CD4-positive, alpha-beta T cell (primary cell): ENCODE data around the gene RAE1. TPM values are rescaled to one million over a fixed set of nuclear protein-coding genes. Genes with fewer than 3 reads are reported as not detected.

Experiments used
- ATAC-seq: fragments of 200-7000 bp; cut with Tn5 transposase; one replicate; pipeline ENCODE4 v1.10.0; 2022; ENCODE audit warnings: mild to moderate bottlenecking; ENCODE audit not compliant: poor library complexity
- CTCF ChIA-PET: fragments of 350-600 bp; sonication (Branson Sonifier 250); formaldehyde crosslinking; loops from one replicate; lab custom pipeline; 2021; ENCODE audit warnings: antibody characterized with exemption, inconsistent platforms; lab: Charles Lee
- POLR2A ChIA-PET: fragments of 350-600 bp; sonication (Branson Sonifier 250); formaldehyde crosslinking; loops from one replicate; lab custom pipeline; 2021; ENCODE audit warnings: antibody characterized with exemption, inconsistent platforms; lab: Charles Lee
- DNase-seq, 14 experiments: peaks; one replicate each; pipeline ENCODE4 v3.0.0-alpha.2; 2013 to 2020; ENCODE audit warnings: mixed read lengths in 2 of 14
- H3K27ac ChIP-seq, 2 donors: one replicate each; pipeline versions ENCODE4 v1.5.1 to v1.7.0; 2013; ENCODE audit warnings: low read length in 2 of 2, low read depth in 1 of 2, mild to moderate bottlenecking in 1 of 2
- H3K27me3 ChIP-seq, 2 experiments: 1 replicate in 1 of 2; 2 replicates in 1 of 2; pipeline versions ENCODE4 v1.6.1 to v1.7.0; 2013; ENCODE audit warnings: low read length in 2 of 2, control low read depth in 1 of 2, mild to moderate bottlenecking in 1 of 2, moderate library complexity in 1 of 2; ENCODE audit not compliant: insufficient read depth in 2 of 2, control insufficient read depth in 1 of 2
- H3K36me3 ChIP-seq: one replicate; pipeline ENCODE4 v1.6.1; 2013; ENCODE audit warnings: low read length, control low read depth; ENCODE audit not compliant: insufficient read depth
- H3K4me1 ChIP-seq: one replicate; pipeline ENCODE4 v1.6.1; 2013; ENCODE audit warnings: low read length, control low read depth; ENCODE audit not compliant: insufficient read depth
- H3K4me3 ChIP-seq: one replicate; pipeline ENCODE4 v1.5.1; 2013; ENCODE audit warnings: mild to moderate bottlenecking, low read length, moderate library complexity
- H3K9me3 ChIP-seq, 2 experiments: 1 replicate in 1 of 2; 2 replicates in 1 of 2; pipeline versions ENCODE4 v1.6.1 to v1.7.0; 2013; ENCODE audit warnings: low read length in 2 of 2, mild to moderate bottlenecking in 2 of 2, control low read depth in 1 of 2, moderate library complexity in 1 of 2; ENCODE audit not compliant: control insufficient read depth in 1 of 2, insufficient read depth in 1 of 2
- H3K27ac Mint-ChIP-seq: one replicate; pipeline ENCODE4 v1.8.0; 2020; ENCODE audit warnings: mixed read lengths
- H3K27me3 Mint-ChIP-seq: one replicate; pipeline ENCODE4 v1.8.0; 2021; ENCODE audit warnings: mixed read lengths
- H3K36me3 Mint-ChIP-seq: one replicate; pipeline ENCODE4 v1.8.0; 2021; ENCODE audit warnings: low read depth, mixed read lengths
- H3K4me1 Mint-ChIP-seq: one replicate; pipeline ENCODE4 v1.8.0; 2021; ENCODE audit warnings: low read depth, mixed read lengths
- H3K4me3 Mint-ChIP-seq: one replicate; pipeline ENCODE4 v1.8.0; 2020; ENCODE audit warnings: mild to moderate bottlenecking, mixed read lengths
- H3K9me3 Mint-ChIP-seq: one replicate; pipeline ENCODE4 v1.8.0; 2020; ENCODE audit warnings: mixed read lengths
- CTCF ChIP-seq: fragments of 200-600 bp; IDR thresholded peaks from one replicate; pipeline ENCODE4 v1.8.0; 2022; ENCODE audit warnings: antibody characterized with exemption, mild to moderate bottlenecking
- intact Hi-C, 2 experiments: fragments of 100-400 bp; cut with DNase I in 1 of 2; cut with micrococcal nuclease in 1 of 2; formaldehyde crosslinking; loops; one replicate each; pipeline versions ENCODE4 v1.15.1 to v1.9.0; 2023 to 2025; cut with DNase I, micrococcal nuclease
- total RNA-seq, 174 experiments: library from RNA in 2 of 174; stranded (reverse) in 2 of 174; gene quantifications; one replicate each; pipeline ENCODE4 v1.2.3 and lab custom pipeline; 2021 to 2026

Gene RAE1
- total RNA-seq, 2 experiments from 2014 or later = 58.8 to 60.7 TPM

GRCh38 chr20:57313230-57313629 is 37.8 kb upstream of the RAE1 start:
- H3K27ac ChIP-seq = no peak overlapping the region
- Mint-ChIP-seq H3K36me3 (no peaks in the 10 kb centered on the region), H3K4me3 (no peak overlapping the region), H3K27me3 (peaks cover 32% of the 10 kb centered on the region), H3K4me1 (no peaks in the 10 kb centered on the region), H3K27ac (no peak overlapping the region), H3K9me3 (no peaks in the 10 kb centered on the region)
- POLR2A ChIA-PET = no interaction called here
- ATAC-seq (no peak), DNase-seq (no peak)
- intact Hi-C loops = no loop called here
- H3K27me3 ChIP-seq = peaks cover 3 to 9% of the 10 kb centered on the region in 2 experiments
- TF ChIP-seq CTCF = no peak
- no peaks in the 10 kb centered on the region for H3K4me1 ChIP-seq
- H3K36me3 ChIP-seq = no peaks in the 10 kb centered on the region
- no peak overlapping the region for H3K4me3 ChIP-seq
- H3K9me3 ChIP-seq = no peaks in the 10 kb centered on the region
- CTCF ChIA-PET = interaction anchor here (1.3 kb wide), 1 partner anchor 20 kb away, joined by 3 read pairs; no protein-coding TSS in a partner anchor

GRCh38 chr20:57313951-57314350 is 37.1 kb upstream of the RAE1 start:
- DNase-seq (no peak), ATAC-seq (no peak)
- H3K27me3 ChIP-seq = peaks cover 3 to 9% of the 10 kb centered on the region in 2 experiments
- H3K27ac ChIP-seq = no peak overlapping the region
- H3K27me3 Mint-ChIP-seq = peaks cover 38% of the 10 kb centered on the region
- H3K4me3 ChIP-seq = no peak overlapping the region
- H3K4me1 ChIP-seq = no peaks in the 10 kb centered on the region
- no peaks in the 10 kb centered on the region for H3K4me1 Mint-ChIP-seq
- no peak overlapping the region for H3K4me3 Mint-ChIP-seq
- H3K9me3 ChIP-seq = no peaks in the 10 kb centered on the region
- H3K27ac Mint-ChIP-seq = no peak overlapping the region
- intact Hi-C loops = no loop called here
- TF ChIP-seq CTCF = no peak
- H3K36me3 ChIP-seq = no peaks in the 10 kb centered on the region
- no peaks in the 10 kb centered on the region for H3K9me3 Mint-ChIP-seq
- H3K36me3 Mint-ChIP-seq = no peaks in the 10 kb centered on the region
- POLR2A ChIA-PET = no interaction called here
- CTCF ChIA-PET = interaction anchor here (1.3 kb wide), 1 partner anchor 19 kb away, joined by 3 read pairs; no protein-coding TSS in a partner anchor

- no peaks in the 10 kb centered on the region for H3K4me1 Mint-ChIP-seq
- POLR2A ChIA-PET = no interaction called here
- Histone ChIP-seq H3K4me3 (no peak overlapping the region), H3K27me3 (peaks cover 5% of the 10 kb centered on the region in 2 experiments), H3K27ac (no peak overlapping the region), H3K36me3 (no peaks in the 10 kb centered on the region), H3K9me3 (no peaks in the 10 kb centered on the region), H3K4me1 (no peaks in the 10 kb centered on the region)
- TF ChIP-seq CTCF = no peak
- DNase-seq (no peak), ATAC-seq (no peak)
- H3K9me3 Mint-ChIP-seq = no peaks in the 10 kb centered on the region
- CTCF ChIA-PET = no interaction called here
- intact Hi-C loops = no loop called here
- no peak overlapping the region for H3K4me3 Mint-ChIP-seq
- no peak overlapping the region for H3K27ac Mint-ChIP-seq
- H3K36me3 Mint-ChIP-seq = no peaks in the 10 kb centered on the region
- H3K27me3 Mint-ChIP-seq = peaks cover 42% of the 10 kb centered on the region
Observed at GRCh38 chr20:57315083-57315975, 35.7 kb upstream of the RAE1 start.
